ENCODE data around the gene TTI1. TPM values are rescaled to one million over a fixed set of nuclear protein-coding genes. Genes with fewer than 3 reads are reported as not detected.

TTI1 gene
- total RNA-seq = 10 to 100 TPM; 14.8 to 26.2 TPM

GRCh38 chr20:38033330-38034107 lies at the start of gene TTI1, which contains the start of gene RPRD1B:
TSS of gene TTI1 (minus strand) at chr20:38033456. CDS start at chr20:38013816, 19,640 bp downstream.
TSS of gene RPRD1B (plus strand) at chr20:38033746. CDS start at chr20:38033948, 202 bp downstream.
- 1% methylated on average over 52 of the region's 69 CpGs for WGBS
- H3K36me3 ChIP-seq = no peaks in the 10 kb centered on the region
- intact Hi-C loops (cut with DNase I) = no loop called here
- peak within 1 kb of the TSS; percentile 77 to 85 for H3K4me3 ChIP-seq
- H3K27me3 ChIP-seq (replicated peaks; ENCODE audit: insufficient read depth) = no peaks in the 10 kb centered on the region
- peak within 1 kb of the TSS; percentile 90 to 92 for H3K27ac ChIP-seq
- H3K9me3 ChIP-seq = no peaks in the 10 kb centered on the region
- H3K4me1 ChIP-seq (replicated peaks) = peaks cover 18% of the 10 kb centered on the region
- TF ChIP-seq POLR2AphosphoS5 (IDR thresholded peaks at IDR 0.05) (peak; percentile 99), POLR2A (IDR thresholded peaks at IDR 0.05) (peak; percentile 61)
- TF ChIP-seq, protein P1, sequence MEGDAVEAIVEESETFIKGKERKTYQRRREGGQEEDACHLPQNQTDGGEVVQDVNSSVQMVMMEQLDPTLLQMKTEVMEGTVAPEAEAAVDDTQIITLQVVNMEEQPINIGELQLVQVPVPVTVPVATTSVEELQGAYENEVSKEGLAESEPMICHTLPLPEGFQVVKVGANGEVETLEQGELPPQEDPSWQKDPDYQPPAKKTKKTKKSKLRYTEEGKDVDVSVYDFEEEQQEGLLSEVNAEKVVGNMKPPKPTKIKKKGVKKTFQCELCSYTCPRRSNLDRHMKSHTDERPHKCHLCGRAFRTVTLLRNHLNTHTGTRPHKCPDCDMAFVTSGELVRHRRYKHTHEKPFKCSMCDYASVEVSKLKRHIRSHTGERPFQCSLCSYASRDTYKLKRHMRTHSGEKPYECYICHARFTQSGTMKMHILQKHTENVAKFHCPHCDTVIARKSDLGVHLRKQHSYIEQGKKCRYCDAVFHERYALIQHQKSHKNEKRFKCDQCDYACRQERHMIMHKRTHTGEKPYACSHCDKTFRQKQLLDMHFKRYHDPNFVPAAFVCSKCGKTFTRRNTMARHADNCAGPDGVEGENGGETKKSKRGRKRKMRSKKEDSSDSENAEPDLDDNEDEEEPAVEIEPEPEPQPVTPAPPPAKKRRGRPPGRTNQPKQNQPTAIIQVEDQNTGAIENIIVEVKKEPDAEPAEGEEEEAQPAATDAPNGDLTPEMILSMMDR (IDR thresholded peaks at IDR 0.05) = peak in 1 of 4 experiments; percentile 30
- peak; percentile 88 for DNase-seq (ENCODE audit: low spot score)

- TF ChIP-seq POLR2A (IDR thresholded peaks at IDR 0.05) = no peak
- TF ChIP-seq POLR2AphosphoS5 (IDR thresholded peaks at IDR 0.05) = no peak
- TF ChIP-seq, protein P1 (IDR thresholded peaks at IDR 0.05) = no peak
- DNase-seq (ENCODE audit: low spot score) = no peak
- intact Hi-C loops (cut with DNase I) = no loop called here
- no peaks in the 10 kb centered on the region for H3K9me3 ChIP-seq
- H3K27ac ChIP-seq = no peak overlapping the region
- no peak overlapping the region for H3K4me3 ChIP-seq
- H3K4me1 ChIP-seq (replicated peaks) = peaks cover 22% of the 10 kb centered on the region
- H3K36me3 ChIP-seq = no peaks in the 10 kb centered on the region
- H3K27me3 ChIP-seq (replicated peaks; ENCODE audit: insufficient read depth) = no peaks in the 10 kb centered on the region
These were observed 49.6 kb upstream of the TTI1 start for GRCh38 chr20:38082894-38083293.

DNA sequence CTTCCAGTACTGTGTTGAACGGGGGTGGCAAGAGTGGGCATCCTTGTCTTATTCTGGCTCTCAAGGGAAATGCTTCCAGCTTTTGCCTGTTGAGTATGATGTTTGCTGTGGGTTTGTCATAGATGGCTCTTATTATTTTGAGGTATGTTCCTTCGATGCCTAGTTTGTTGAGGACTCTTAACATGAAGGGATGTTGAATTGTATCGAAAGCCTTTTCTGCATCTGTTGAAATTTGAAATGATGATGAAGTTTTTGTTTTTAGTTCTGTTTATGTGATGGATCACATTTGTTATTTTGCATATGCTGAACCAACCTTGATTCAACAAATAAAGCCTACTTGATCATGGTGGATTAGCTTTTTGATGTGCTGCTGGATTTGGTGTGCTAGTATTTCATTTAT lies 48.3 kb upstream of the TTI1 start:
- WGBS = 69% methylated on average over 3 of the region's 3 CpGs
- H3K36me3 ChIP-seq = no peaks in the 10 kb centered on the region
- intact Hi-C loops (cut with DNase I) = no loop called here
- H3K27ac ChIP-seq = no peak overlapping the region
- no peaks in the 10 kb centered on the region for H3K9me3 ChIP-seq
- no peaks in the 10 kb centered on the region for H3K27me3 ChIP-seq (replicated peaks; ENCODE audit: insufficient read depth)
- H3K4me3 ChIP-seq = no peak overlapping the region
- no peak for TF ChIP-seq POLR2A (IDR thresholded peaks at IDR 0.05)
- no peak for TF ChIP-seq POLR2AphosphoS5 (IDR thresholded peaks at IDR 0.05)
- TF ChIP-seq, protein P1 (IDR thresholded peaks at IDR 0.05) = no peak
- no peak for DNase-seq (ENCODE audit: low spot score)
- peaks cover 22% of the 10 kb centered on the region for H3K4me1 ChIP-seq (replicated peaks)

- Histone ChIP-seq H3K4me3 (no peak overlapping the region), H3K27ac (no peak overlapping the region), H3K27me3 (replicated peaks; ENCODE audit: insufficient read depth) (no peaks in the 10 kb centered on the region), H3K36me3 (no peaks in the 10 kb centered on the region), H3K9me3 (no peaks in the 10 kb centered on the region), H3K4me1 (replicated peaks) (peaks cover 15% of the 10 kb centered on the region)
- intact Hi-C loops (cut with DNase I) = loop anchor here (5.0 kb wide), 1 partner anchor 83 kb away; no protein-coding TSS in a partner anchor
- WGBS = 98% methylated on average over 3 of the region's 3 CpGs
- no peak for DNase-seq (ENCODE audit: low spot score)
- TF ChIP-seq POLR2AphosphoS5 (IDR thresholded peaks at IDR 0.05) (no peak), POLR2A (IDR thresholded peaks at IDR 0.05) (no peak)
- TF ChIP-seq, protein P1 (IDR thresholded peaks at IDR 0.05) = no peak
These were observed 46.1 kb upstream of the TTI1 start for GRCh38 chr20:38079353-38079752.

- intact Hi-C loops (cut with DNase I) = loop anchor here (5.0 kb wide), 1 partner anchor 84 kb away; no protein-coding TSS in a partner anchor
- no peaks in the 10 kb centered on the region for H3K36me3 ChIP-seq
- H3K9me3 ChIP-seq = no peaks in the 10 kb centered on the region
- H3K4me3 ChIP-seq = no peak overlapping the region
- H3K27me3 ChIP-seq (replicated peaks; ENCODE audit: insufficient read depth) = no peaks in the 10 kb centered on the region
- 100% methylated on average over 2 of the region's 2 CpGs for WGBS
- no peak for DNase-seq (ENCODE audit: low spot score)
- H3K27ac ChIP-seq = no peak overlapping the region
- TF ChIP-seq, protein P1 (IDR thresholded peaks at IDR 0.05) = no peak
- no peak for TF ChIP-seq POLR2AphosphoS5 (IDR thresholded peaks at IDR 0.05)
- no peak for TF ChIP-seq POLR2A (IDR thresholded peaks at IDR 0.05)
- peaks cover 9% of the 10 kb centered on the region for H3K4me1 ChIP-seq (replicated peaks)
These were observed 44.8 kb upstream of the TTI1 start for GRCh38 chr20:38078084-38078483.

All from prostate gland (tissue), 2 donors.